HCT116 (cell line): ENCODE results near the gene MBTPS2. TPM values are rescaled to one million over a fixed set of nuclear protein-coding genes. Genes with fewer than 3 reads are reported as not detected.

Experiments used
- ATAC-seq: fragments of 200-7000 bp; cut with Tn5 transposase; 2 replicates; pipeline ENCODE4 v1.9.1; 2020; ENCODE audit warnings: mild to moderate bottlenecking, moderate library complexity
- BruUV-seq: library from RNA; stranded (reverse); fragments of 400-500 nt; replicated peaks from 2 replicates; lab custom pipeline; 2021; lab: Mats Ljungman, UMichigan
- CTCF ChIA-PET: fragments of 300-600 bp; sonication (Branson Sonifier 250); formaldehyde crosslinking; loops from one replicate; lab custom pipeline; 2021; ENCODE audit warnings: antibody characterized with exemption; lab: Charles Lee
- POLR2A ChIA-PET: fragments of 300-600, 350-600 bp; sonication (Branson Sonifier 250); formaldehyde crosslinking; loops from one replicate; lab custom pipeline; 2021; ENCODE audit warnings: antibody characterized with exemption; lab: Charles Lee
- RAD21 ChIA-PET, 2 experiments: fragments of 300-600 bp; sonication (Branson Sonifier 250); formaldehyde crosslinking; loops; one replicate each; lab custom pipeline; 2023; ENCODE audit warnings: low total read pairs in 2 of 2; ENCODE audit not compliant: uncharacterized antibody in 2 of 2, unreplicated experiment in 2 of 2, low non-redundant PET in 1 of 2; lab: Charles Lee
- DNase-seq: peaks from one replicate; pipeline ENCODE4 v3.0.0-alpha.2; 2010; ENCODE audit warnings: low read depth, low spot score
- H2AFZ ChIP-seq: fragments of 200-600 bp; shearing (Covaris generic), sonication (generic); 2 replicates; pipeline ENCODE4 v1.6.1; 2017; ENCODE audit warnings: low read depth, mixed run types, mixed read lengths, antibody characterized with exemption, low read length; ENCODE audit not compliant: poor library complexity, severe bottlenecking
- H3K27ac ChIP-seq: 2 replicates; pipeline ENCODE4 v1.5.1; 2012; ENCODE audit warnings: low read depth, low read length
- H3K27me3 ChIP-seq: fragments of 200-600 bp; sonication (generic); 2 replicates; pipeline ENCODE4 v1.6.1; 2016; ENCODE audit warnings: mixed run types, low read length, mixed read lengths; ENCODE audit not compliant: insufficient read depth
- H3K36me3 ChIP-seq, 2 experiments: fragments of 200-500 bp in 1 of 2; fragments of 200-600 bp in 1 of 2; sonication (Bioruptor generic) in 1 of 2; sonication (generic) in 1 of 2; 2 replicates each; pipeline versions ENCODE4 v1.5.1 to v1.6.1; 2014 to 2016; ENCODE audit warnings: low read length in 2 of 2, inconsistent platforms in 1 of 2, mixed read lengths in 1 of 2, mixed run types in 1 of 2; ENCODE audit not compliant: insufficient read depth in 2 of 2, control insufficient read depth in 1 of 2
- H3K4me1 ChIP-seq, 2 experiments: fragments of 200-600 bp in 1 of 2; sonication (generic) in 1 of 2; 2 replicates each; pipeline versions ENCODE4 v1.5.1 to v1.6.1; 2012 to 2017; ENCODE audit warnings: low read length in 2 of 2, inconsistent platforms in 1 of 2, mild to moderate bottlenecking in 1 of 2, mixed read lengths in 1 of 2, mixed run types in 1 of 2, moderate library complexity in 1 of 2; ENCODE audit not compliant: insufficient read depth in 2 of 2, control insufficient read depth in 1 of 2
- H3K4me2 ChIP-seq: fragments of 200-600 bp; sonication (generic); 2 replicates; pipeline ENCODE4 v1.6.1; 2017; ENCODE audit warnings: mixed run types, low read length, mixed read lengths
- H3K4me3 ChIP-seq, 2 experiments: fragments of 200-600 bp in 1 of 2; sonication (generic) in 1 of 2; replicated peaks in 1 of 2; 2 replicates each; pipeline ENCODE4 v1.5.1; 2011 to 2016; ENCODE audit warnings: low read length in 2 of 2, control low read depth in 1 of 2, low read depth in 1 of 2, mild to moderate bottlenecking in 1 of 2, mixed read lengths in 1 of 2, mixed run types in 1 of 2
- H3K79me2 ChIP-seq: fragments of 200-600 bp; sonication (generic); 2 replicates; pipeline ENCODE4 v1.6.1; 2017; ENCODE audit warnings: mild to moderate bottlenecking, mixed run types, low read length, moderate library complexity, mixed read lengths; ENCODE audit not compliant: insufficient read depth
- H3K9ac ChIP-seq: fragments of 200-600 bp; sonication (generic); 2 replicates; pipeline ENCODE4 v1.6.1; 2016; ENCODE audit warnings: low read length, mixed read lengths
- H3K9me2 ChIP-seq: fragments of 200-600 bp; sonication (generic), shearing (Covaris generic); 2 replicates; pipeline ENCODE4 v1.6.1; 2017; ENCODE audit warnings: mixed run types, mild to moderate bottlenecking, moderate library complexity; ENCODE audit not compliant: insufficient read depth
- H3K9me3 ChIP-seq, 2 experiments: fragments of 200-500 bp in 1 of 2; fragments of 200-600 bp in 1 of 2; sonication (Bioruptor generic) in 1 of 2; sonication (generic) in 1 of 2; 2 replicates each; pipeline ENCODE4 v1.6.1; 2014 to 2017; ENCODE audit warnings: low read length in 2 of 2, mixed read lengths in 2 of 2, inconsistent platforms in 1 of 2, low read depth in 1 of 2, mild to moderate bottlenecking in 1 of 2, mixed run types in 1 of 2, moderate library complexity in 1 of 2; ENCODE audit not compliant: control insufficient read depth in 1 of 2, insufficient read depth in 1 of 2
- H4K20me1 ChIP-seq: fragments of 200-600 bp; sonication (generic), shearing (Covaris generic); 2 replicates; pipeline ENCODE4 v1.6.1; 2017; ENCODE audit warnings: mixed run types, mild to moderate bottlenecking, moderate library complexity; ENCODE audit not compliant: insufficient read depth
- CBX3 ChIP-seq: IDR thresholded peaks from 2 replicates; pipeline ENCODE4 v1.6.1; 2012; ENCODE audit warnings: low read depth
- POLR2A ChIP-seq: IDR thresholded peaks from 2 replicates; pipeline ENCODE4 v1.7.0; 2011; ENCODE audit warnings: borderline replicate concordance; ENCODE audit not compliant: insufficient read depth, insufficient read length; ENCODE audit errors: extremely low read depth
- SP1 ChIP-seq: IDR thresholded peaks from 2 replicates; pipeline ENCODE4 v1.6.1; 2012; ENCODE audit warnings: low read depth
- SRF ChIP-seq: IDR thresholded peaks from 2 replicates; pipeline ENCODE4 v1.6.1; 2012; ENCODE audit warnings: low read depth
- TCF7L2 ChIP-seq: IDR thresholded peaks from 2 replicates; pipeline ENCODE4 v1.7.0; 2011; ENCODE audit warnings: borderline replicate concordance, inconsistent platforms; ENCODE audit not compliant: insufficient read depth, insufficient read length; ENCODE audit errors: extremely low read depth
- ZNF274 ChIP-seq: fragments of 200-500 bp; sonication (Bioruptor generic); IDR thresholded peaks from 2 replicates; pipeline ENCODE4 v1.6.1; 2014; ENCODE audit warnings: mild to moderate bottlenecking, low read depth, low read length, inconsistent platforms
- intact Hi-C: fragments of 100-400 bp; cut with micrococcal nuclease; formaldehyde crosslinking; loops from 2 replicates; pipeline ENCODE4 v1.10.0; 2022
- total RNA-seq: library from RNA; stranded (reverse); gene quantifications from one replicate; pipeline ENCODE4 v1.2.1, GENCODE V29; 2021; ENCODE audit not compliant: unreplicated experiment

Gene MBTPS2
- total RNA-seq, 1 experiment from 2014 or later: 16.9 TPM

DNA sequence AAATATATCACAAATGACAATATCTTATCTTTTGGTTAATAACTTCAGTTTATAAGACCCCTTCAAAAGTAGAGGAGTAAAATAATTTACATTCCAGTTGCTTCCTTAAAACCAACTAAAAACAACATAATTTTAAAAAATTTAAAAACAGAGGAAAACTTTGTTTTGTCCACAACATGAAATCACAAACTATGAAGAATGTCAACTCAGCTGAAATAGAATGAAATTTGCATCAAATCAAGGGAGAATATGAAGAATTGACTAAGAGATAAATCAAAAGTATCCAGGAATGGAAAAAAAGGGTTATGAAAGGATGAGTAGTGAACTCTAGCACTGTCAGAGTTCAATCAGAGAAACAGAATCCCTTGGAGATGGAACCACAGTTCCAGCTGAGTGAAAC, 14.2 kb downstream of the MBTPS2 start:
- Histone ChIP-seq H3K9me2 (no peaks in the 10 kb centered on the region), H2AFZ (no peak overlapping the region), H3K27ac (no peak overlapping the region), H3K27me3 (no peaks in the 10 kb centered on the region), H3K4me3 (no peak overlapping the region), H3K9me3 (no peaks in the 10 kb centered on the region), H3K36me3 (no peaks in the 10 kb centered on the region; a peak in 1 of 4 replicates), H3K9ac (no peak overlapping the region), H3K4me2 (no peak overlapping the region), H3K79me2 (no peaks in the 10 kb centered on the region)
- BruUV-seq: TSS peak; percentile 11
- POLR2A ChIA-PET: no interaction called here
- CTCF ChIA-PET: no interaction called here
- RAD21 ChIA-PET: no interaction called here
- TF ChIP-seq TCF7L2: no peak
- TF ChIP-seq SP1: no peak
- TF ChIP-seq CBX3: no peak
- TF ChIP-seq, all 23 proteins: peak for 0
- ATAC-seq (no peak), DNase-seq (no peak)
- intact Hi-C loops: no loop called here
- Histone ChIP-seq H3K4me1 (no peaks in the 10 kb centered on the region), H4K20me1 (no peaks in the 10 kb centered on the region)

DNA sequence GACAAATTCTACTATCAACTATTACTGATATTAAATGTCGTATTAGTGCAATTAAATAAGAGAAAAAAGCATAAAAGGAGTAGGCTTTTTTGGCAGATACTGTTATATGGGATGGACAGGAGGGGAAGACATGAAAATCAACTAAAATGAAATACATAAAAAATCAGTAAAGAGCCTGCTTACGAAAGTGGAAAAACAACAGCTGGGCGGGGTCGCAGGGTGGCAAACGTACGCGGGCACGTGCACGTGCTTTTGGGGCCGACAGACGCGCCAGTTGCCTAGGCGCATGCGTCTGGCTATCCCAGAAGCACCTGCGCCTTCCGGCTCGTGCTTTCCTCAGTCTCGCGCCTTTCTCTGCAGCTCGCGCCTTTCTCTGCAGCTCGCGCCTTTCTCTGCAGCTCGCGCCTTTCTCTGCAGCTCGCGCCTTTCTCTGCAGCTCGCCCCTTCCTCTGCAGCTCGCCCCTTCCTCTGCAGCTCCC, 16.6 kb downstream of the MBTPS2 start, which contains the start of gene YY2:
TSS of gene YY2 (plus strand) at position 51 of the 479 bp plus-strand sequence. CDS start 498 bp downstream, outside the sequence.
- DNase-seq (no peak), ATAC-seq (no peak)
- no peaks in the 10 kb centered on the region; a peak in 1 of 4 replicates for H3K36me3 ChIP-seq
- no peaks in the 10 kb centered on the region for H3K9me3 ChIP-seq
- H3K4me3 ChIP-seq: no peak within 1 kb of the TSS
- H3K4me1 ChIP-seq: no peaks in the 10 kb centered on the region
- BruUV-seq: no TSS peak
- intact Hi-C loops: no loop called here
- H2AFZ ChIP-seq: no peak within 1 kb of the TSS
- ChIA-PET CTCF (no interaction called here), POLR2A (no interaction called here), RAD21 (no interaction called here)
- H3K9ac ChIP-seq: no peak within 1 kb of the TSS
- TF ChIP-seq ZNF274: no peak
- TF ChIP-seq SRF: no peak
- TF ChIP-seq POLR2A: no peak
- TF ChIP-seq SP1: no peak
- H3K27me3 ChIP-seq: no peaks in the 10 kb centered on the region
- no peak within 1 kb of the TSS for H3K27ac ChIP-seq
- no peaks in the 10 kb centered on the region for H3K79me2 ChIP-seq
- no peaks in the 10 kb centered on the region for H4K20me1 ChIP-seq
- H3K4me2 ChIP-seq: no peak within 1 kb of the TSS
- H3K9me2 ChIP-seq: no peaks in the 10 kb centered on the region
